ENCODE measurements around the gene MTCL3.
A peak's percentile ranks its signal among the peaks of the same experiment; 100 is the strongest.

Gene MTCL3

DNA sequence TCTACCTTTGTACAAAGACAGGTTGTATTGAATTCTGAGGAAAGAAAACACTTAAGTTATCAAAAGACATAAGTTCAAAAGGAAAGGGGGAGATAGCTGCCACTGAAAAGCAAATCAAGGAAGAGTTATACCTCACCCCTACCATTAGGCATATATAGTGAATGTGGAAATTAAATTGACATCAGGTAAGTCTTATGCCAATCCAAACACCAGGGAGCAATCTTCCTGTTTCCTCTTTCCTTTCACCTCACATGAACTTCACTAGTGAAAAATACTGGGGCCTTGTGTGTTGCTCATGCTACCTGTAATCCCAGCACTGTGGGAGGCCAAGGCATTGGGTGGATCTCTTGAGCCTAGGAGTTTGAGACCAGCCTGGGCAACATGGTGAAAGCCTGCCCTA lies 47.0 kb upstream of the MTCL3 start:
- Histone ChIP-seq H3K27ac (no peak overlapping the region), H3K4me1 (ENCODE audit: insufficient read depth) (no peaks in the 10 kb centered on the region), H3K9me3 (ENCODE audit: low read depth) (no peaks in the 10 kb centered on the region), H2AFZ (no peak overlapping the region), H3K27me3 (no peaks in the 10 kb centered on the region), H3K79me2 (no peaks in the 10 kb centered on the region), H3K36me3 (replicated peaks; ENCODE audit: insufficient read depth, low read depth) (no peaks in the 10 kb centered on the region), H3K4me3 (no peak overlapping the region), H3K4me2 (no peak overlapping the region), H4K20me1 (ENCODE audit: insufficient read depth, poor library complexity, severe bottlenecking) (no peaks in the 10 kb centered on the region), H3K9me2 (replicated peaks; ENCODE audit: insufficient read depth) (no peaks in the 10 kb centered on the region)
- TF ChIP-seq, protein P1, sequence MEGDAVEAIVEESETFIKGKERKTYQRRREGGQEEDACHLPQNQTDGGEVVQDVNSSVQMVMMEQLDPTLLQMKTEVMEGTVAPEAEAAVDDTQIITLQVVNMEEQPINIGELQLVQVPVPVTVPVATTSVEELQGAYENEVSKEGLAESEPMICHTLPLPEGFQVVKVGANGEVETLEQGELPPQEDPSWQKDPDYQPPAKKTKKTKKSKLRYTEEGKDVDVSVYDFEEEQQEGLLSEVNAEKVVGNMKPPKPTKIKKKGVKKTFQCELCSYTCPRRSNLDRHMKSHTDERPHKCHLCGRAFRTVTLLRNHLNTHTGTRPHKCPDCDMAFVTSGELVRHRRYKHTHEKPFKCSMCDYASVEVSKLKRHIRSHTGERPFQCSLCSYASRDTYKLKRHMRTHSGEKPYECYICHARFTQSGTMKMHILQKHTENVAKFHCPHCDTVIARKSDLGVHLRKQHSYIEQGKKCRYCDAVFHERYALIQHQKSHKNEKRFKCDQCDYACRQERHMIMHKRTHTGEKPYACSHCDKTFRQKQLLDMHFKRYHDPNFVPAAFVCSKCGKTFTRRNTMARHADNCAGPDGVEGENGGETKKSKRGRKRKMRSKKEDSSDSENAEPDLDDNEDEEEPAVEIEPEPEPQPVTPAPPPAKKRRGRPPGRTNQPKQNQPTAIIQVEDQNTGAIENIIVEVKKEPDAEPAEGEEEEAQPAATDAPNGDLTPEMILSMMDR (IDR thresholded peaks at IDR 0.05; ENCODE audit: poor library complexity): no peak
- no peak for TF ChIP-seq EZH2 (IDR thresholded peaks at IDR 0.05; ENCODE audit: borderline replicate concordance)
- no peak for TF ChIP-seq EZH2phosphoT487 (IDR thresholded peaks at IDR 0.05; ENCODE audit: low read depth, severe bottlenecking, unreplicated experiment)
- DNase-seq (ENCODE audit: low spot score): no peak

DNA sequence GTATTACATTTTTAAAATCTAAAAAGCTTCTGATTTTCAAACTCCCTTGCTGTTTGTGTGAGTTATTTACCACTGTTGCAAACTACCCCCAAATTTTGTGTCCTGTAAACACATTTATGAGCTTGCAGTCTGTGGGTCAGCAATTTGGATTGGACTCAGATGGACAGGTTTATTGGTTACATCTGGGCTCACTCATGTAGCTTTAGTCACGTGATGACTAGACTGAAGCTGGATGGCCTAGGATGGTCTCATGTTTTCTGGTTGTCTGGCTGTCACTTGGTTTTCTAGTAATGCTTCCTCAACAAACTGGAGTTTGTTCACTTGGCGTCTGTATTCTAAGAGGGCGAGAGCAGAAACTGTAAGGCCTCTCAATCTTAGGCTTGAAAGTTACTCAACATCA lies 45.6 kb upstream of the MTCL3 start:
- WGBS (ENCODE audit: low lambda C conversion rate, missing lambda C conversion rate): 65% methylated on average over 3 of the region's 3 CpGs
- DNase-seq (ENCODE audit: low spot score): no peak
- Histone ChIP-seq H3K4me3 (no peak overlapping the region), H2AFZ (no peak overlapping the region), H3K4me2 (no peak overlapping the region), H3K36me3 (replicated peaks; ENCODE audit: insufficient read depth, low read depth) (no peaks in the 10 kb centered on the region), H3K79me2 (no peaks in the 10 kb centered on the region), H3K9me2 (replicated peaks; ENCODE audit: insufficient read depth) (no peaks in the 10 kb centered on the region), H3K9me3 (ENCODE audit: low read depth) (no peaks in the 10 kb centered on the region), H3K4me1 (ENCODE audit: insufficient read depth) (no peaks in the 10 kb centered on the region), H3K27ac (no peak overlapping the region), H3K27me3 (no peaks in the 10 kb centered on the region), H4K20me1 (ENCODE audit: insufficient read depth, poor library complexity, severe bottlenecking) (no peaks in the 10 kb centered on the region)
- TF ChIP-seq EZH2phosphoT487 (IDR thresholded peaks at IDR 0.05; ENCODE audit: low read depth, severe bottlenecking, unreplicated experiment) (no peak), EZH2 (IDR thresholded peaks at IDR 0.05; ENCODE audit: borderline replicate concordance) (no peak)
- TF ChIP-seq, protein P1 (IDR thresholded peaks at IDR 0.05; ENCODE audit: poor library complexity): no peak

DNA sequence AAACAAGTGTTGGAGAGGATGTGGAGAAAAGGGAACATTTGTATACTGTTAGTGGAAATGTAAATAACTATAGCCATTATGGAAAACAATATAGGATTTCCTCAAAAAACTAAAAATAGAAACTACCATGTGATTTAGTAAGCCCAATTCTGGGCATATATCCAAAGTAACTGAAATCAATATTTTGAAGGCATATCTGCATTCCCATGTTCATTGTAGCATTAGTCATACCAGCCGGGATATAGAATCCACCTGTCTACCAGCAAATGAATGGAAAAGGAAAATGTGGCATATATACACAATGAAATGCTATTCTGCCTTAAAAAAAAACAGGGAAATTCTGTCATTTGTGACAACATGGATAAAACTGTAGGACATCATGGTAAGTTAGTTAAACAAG lies 42.5 kb upstream of the MTCL3 start:
- Histone ChIP-seq H3K9me3 (ENCODE audit: low read depth) (no peaks in the 10 kb centered on the region), H3K27ac (no peak overlapping the region), H3K27me3 (no peaks in the 10 kb centered on the region), H3K4me3 (no peak overlapping the region), H3K4me2 (no peak overlapping the region), H4K20me1 (ENCODE audit: insufficient read depth, poor library complexity, severe bottlenecking) (no peaks in the 10 kb centered on the region), H3K4me1 (ENCODE audit: insufficient read depth) (no peaks in the 10 kb centered on the region), H3K36me3 (replicated peaks; ENCODE audit: insufficient read depth, low read depth) (no peaks in the 10 kb centered on the region), H2AFZ (no peak overlapping the region), H3K9me2 (replicated peaks; ENCODE audit: insufficient read depth) (no peaks in the 10 kb centered on the region), H3K79me2 (no peaks in the 10 kb centered on the region)
- no peak for DNase-seq (ENCODE audit: low spot score)
- TF ChIP-seq EZH2 (IDR thresholded peaks at IDR 0.05; ENCODE audit: borderline replicate concordance) (no peak), EZH2phosphoT487 (IDR thresholded peaks at IDR 0.05; ENCODE audit: low read depth, severe bottlenecking, unreplicated experiment) (no peak)
- TF ChIP-seq, protein P1 (IDR thresholded peaks at IDR 0.05; ENCODE audit: poor library complexity): no peak
- 83% methylated on average over 1 of the region's 1 CpG for WGBS (ENCODE audit: low lambda C conversion rate, missing lambda C conversion rate)

DNA sequence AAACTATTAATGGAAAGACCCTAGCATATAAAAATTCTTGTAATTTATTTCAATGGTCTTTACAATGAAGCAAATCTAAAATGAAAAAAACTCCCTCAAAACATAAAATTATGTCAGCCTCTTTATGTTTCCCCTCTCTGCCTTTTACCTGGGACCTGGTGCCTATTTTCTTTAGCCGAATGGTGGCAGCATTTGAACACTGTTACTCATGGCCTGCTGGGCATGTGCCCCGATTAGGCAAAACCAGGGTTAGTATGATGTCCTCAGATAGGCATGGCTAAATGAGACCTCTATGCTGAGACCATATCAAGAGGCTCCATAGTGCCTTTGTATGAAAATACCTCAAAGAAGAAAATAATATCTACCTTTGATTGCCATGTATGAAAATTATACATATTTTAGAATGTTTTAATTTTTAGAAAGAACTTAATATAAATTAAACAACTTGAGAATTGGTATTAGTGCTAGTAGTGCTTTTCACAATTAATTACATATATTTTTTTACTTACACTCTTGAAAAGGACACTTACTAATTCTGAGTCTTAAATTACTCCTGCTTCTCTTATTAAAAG lies 35.4 kb upstream of the MTCL3 start:
- WGBS (ENCODE audit: low lambda C conversion rate, missing lambda C conversion rate): 25% methylated on average over 2 of the region's 2 CpGs

More for the DNA sequence above, 35.4 kb upstream of the MTCL3 start:
- Histone ChIP-seq H3K36me3 (replicated peaks; ENCODE audit: insufficient read depth, low read depth) (no peaks in the 10 kb centered on the region), H3K4me2 (no peak overlapping the region), H3K27me3 (no peaks in the 10 kb centered on the region), H4K20me1 (ENCODE audit: insufficient read depth, poor library complexity, severe bottlenecking) (no peaks in the 10 kb centered on the region), H3K9me3 (ENCODE audit: low read depth) (no peaks in the 10 kb centered on the region), H3K9me2 (replicated peaks; ENCODE audit: insufficient read depth) (no peaks in the 10 kb centered on the region), H2AFZ (no peak overlapping the region), H3K4me1 (ENCODE audit: insufficient read depth) (no peaks in the 10 kb centered on the region), H3K4me3 (no peak overlapping the region), H3K27ac (no peak overlapping the region), H3K79me2 (no peaks in the 10 kb centered on the region)
- DNase-seq (ENCODE audit: low spot score): peak; percentile 12
- no peak for TF ChIP-seq EZH2phosphoT487 (IDR thresholded peaks at IDR 0.05; ENCODE audit: low read depth, severe bottlenecking, unreplicated experiment)
- TF ChIP-seq, protein P1 (IDR thresholded peaks at IDR 0.05; ENCODE audit: poor library complexity): peak; percentile 51

Data from hepatocyte (in vitro differentiated cells).